H1 (cell line): Measurements from ENCODE around the gene VAT1. TPM values are rescaled to one million over a fixed set of nuclear protein-coding genes. Genes with fewer than 3 reads are reported as not detected.

Experiments
- ATF2 ChIP-seq: IDR thresholded peaks from 2 replicates; pipeline ENCODE4 v1.6.1; 2012; ENCODE audit warnings: low read length, inconsistent platforms
- ATF3 ChIP-seq: IDR thresholded peaks from 2 replicates; pipeline ENCODE4 v1.6.1; 2011; ENCODE audit warnings: low read depth, mild to moderate bottlenecking, low read length; ENCODE audit not compliant: insufficient read depth
- BCL11A ChIP-seq, 2 experiments: IDR thresholded peaks; one replicate each; pipeline ENCODE4 v1.6.1; 2011; ENCODE audit warnings: low read depth in 2 of 2, low read length in 2 of 2, mild to moderate bottlenecking in 2 of 2
- CBX5 ChIP-seq: fragments of 300-800, 300-1000 bp; sonication (generic); IDR thresholded peaks from 2 replicates; pipeline ENCODE4 v1.7.1; 2016; ENCODE audit warnings: antibody characterized with exemption, low read length, low read depth
- CHD7 ChIP-seq: fragments of 300-600 bp; sonication (generic); IDR thresholded peaks from 2 replicates; pipeline ENCODE4 v1.7.1; 2012; ENCODE audit warnings: low read length, moderate library complexity, mild to moderate bottlenecking, inconsistent platforms; ENCODE audit not compliant: insufficient replicate concordance
- GTF2F1 ChIP-seq: IDR thresholded peaks from 2 replicates; pipeline ENCODE4 v1.6.1; 2012; ENCODE audit warnings: low read depth, low read length, improper control_type of control experiment, borderline replicate concordance
- POLR2AphosphoS5 ChIP-seq: IDR thresholded peaks from 2 replicates; pipeline ENCODE4 v1.6.1; 2011; ENCODE audit warnings: low read depth, low read length
- polyA plus RNA-seq, 7 experiments: library from polyadenylated mRNA; depleted of rRNA in 3 of 7; stranded (reverse) in 5 of 7; unstranded in 2 of 7; fragments of >200 nt in 5 of 7; fragments of 200-250 nt in 2 of 7; gene quantifications; 1 replicate in 5 of 7; 2 replicates in 1 of 7; 4 replicates in 1 of 7; pipeline versions ENCODE4 v1.2.1 to v1.2.3, GENCODE V29; 2011 to 2013; ENCODE audit warnings: missing spikeins in 2 of 7, mixed read lengths in 2 of 7
- total RNA-seq: library from RNA; stranded (reverse); fragmentation: NEBNext Ultra II Directional; extraction: Animal tissue kit (Norgen Biotek cat#: 25700); gene quantifications from 2 replicates; pipeline ENCODE4 v1.2.1, GENCODE V29; 2021

Gene VAT1
- total and polyA plus RNA-seq, 2 of the 8 experiments (the other 6 are each of a cell fraction or from before 2014, with no cell fraction given): 200 to 295 TPM

GRCh38 chr17:42989726-42990652 is 32.2 kb downstream of the VAT1 start (continued):
- TF ChIP-seq ATF2: no peak
- TF ChIP-seq CHD7: no peak
- TF ChIP-seq GTF2F1: no peak
- TF ChIP-seq CBX5: no peak
- no peak for TF ChIP-seq BCL11A (IDR thresholded peaks at IDR 0.05; ENCODE audit: low read depth in 2 of 2, low read length in 2 of 2)
- no peak for TF ChIP-seq ATF3
- TF ChIP-seq POLR2AphosphoS5: no peak
